NAMALWA (cell line): Measurements from ENCODE around the gene RHOJ.
"Not testable (repeated sequence)": the region's sequence is repeated elsewhere in the genome, so short reads cannot be mapped to it uniquely, and the experiment has no call there.

ENCODE experiments used
- DNase-seq: peaks from one replicate; pipeline ENCODE4 v3.0.0-alpha.2; 2015; ENCODE audit warnings: low spot score

The RHOJ gene

DNA sequence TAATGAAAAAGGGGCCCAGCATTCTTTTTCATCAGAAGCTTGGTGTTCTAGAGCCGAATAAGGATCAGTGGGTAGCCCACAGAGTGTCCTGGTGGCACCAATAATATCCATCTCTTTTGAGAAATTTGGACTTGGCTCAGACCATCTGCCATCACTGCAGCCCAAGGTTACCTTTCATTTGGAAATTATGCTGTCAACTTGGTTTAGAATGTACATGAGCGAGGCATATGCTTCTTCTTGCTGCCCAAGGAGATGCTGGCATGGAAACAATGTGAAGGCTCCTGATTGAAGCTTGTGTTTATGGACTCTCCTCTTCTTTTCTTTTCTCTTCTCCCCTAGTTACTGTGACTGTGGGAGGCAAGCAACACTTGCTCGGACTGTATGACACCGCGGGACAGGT lies 64.5 kb downstream of the RHOJ start:
- no peak for DNase-seq

DNA sequence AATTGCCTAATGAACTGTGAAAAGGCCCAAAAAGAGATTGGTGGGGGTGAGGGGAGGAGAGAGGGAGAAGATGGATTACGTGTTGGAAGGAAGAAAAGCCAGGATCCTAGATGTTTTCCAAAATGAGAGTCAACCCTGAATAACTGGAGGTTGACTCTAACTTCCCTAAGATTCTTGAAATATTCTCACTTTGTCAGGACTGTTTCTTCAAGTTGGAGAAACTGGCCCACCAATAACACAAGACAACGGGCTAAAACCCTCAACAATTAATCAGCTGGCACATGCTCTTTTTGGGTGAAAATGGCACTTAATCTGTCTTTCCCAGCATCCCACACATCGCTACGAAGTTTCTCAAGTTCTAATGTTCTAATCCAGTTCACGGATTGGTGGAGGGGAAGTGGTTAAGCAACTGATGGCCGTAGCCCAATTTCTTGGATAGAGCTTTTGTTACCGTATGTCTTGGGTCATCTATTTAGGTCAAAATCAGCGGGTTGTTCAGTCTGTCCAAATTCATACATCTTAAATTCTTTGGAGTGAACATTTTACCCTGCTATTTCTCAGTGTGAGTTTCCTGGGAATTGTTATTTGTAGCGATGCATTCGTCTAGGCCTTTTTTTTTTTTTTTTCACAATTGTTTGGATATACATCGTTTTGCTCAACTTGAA lies 65.5 kb downstream of the RHOJ start:
- no peak for DNase-seq

DNA sequence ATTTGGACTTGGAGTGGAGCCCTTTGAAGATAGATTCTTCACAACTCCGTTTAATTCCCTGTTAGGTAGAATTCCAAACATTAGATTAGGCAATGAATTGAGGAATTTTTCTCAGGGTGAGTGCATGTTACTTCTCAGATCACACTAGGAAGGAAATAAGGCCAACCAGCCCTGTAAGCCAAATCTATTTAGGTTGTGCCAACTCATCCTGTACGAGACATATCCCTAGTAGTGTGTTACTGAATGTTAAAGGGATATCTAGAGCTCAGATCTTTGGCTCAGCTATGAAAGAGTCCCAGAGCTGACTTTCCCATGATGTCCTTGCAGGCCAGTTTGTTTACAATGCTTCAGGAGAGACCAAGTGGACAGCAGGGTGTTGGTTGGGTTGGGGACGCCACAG lies 68.9 kb downstream of the RHOJ start:
- no peak for DNase-seq

DNA sequence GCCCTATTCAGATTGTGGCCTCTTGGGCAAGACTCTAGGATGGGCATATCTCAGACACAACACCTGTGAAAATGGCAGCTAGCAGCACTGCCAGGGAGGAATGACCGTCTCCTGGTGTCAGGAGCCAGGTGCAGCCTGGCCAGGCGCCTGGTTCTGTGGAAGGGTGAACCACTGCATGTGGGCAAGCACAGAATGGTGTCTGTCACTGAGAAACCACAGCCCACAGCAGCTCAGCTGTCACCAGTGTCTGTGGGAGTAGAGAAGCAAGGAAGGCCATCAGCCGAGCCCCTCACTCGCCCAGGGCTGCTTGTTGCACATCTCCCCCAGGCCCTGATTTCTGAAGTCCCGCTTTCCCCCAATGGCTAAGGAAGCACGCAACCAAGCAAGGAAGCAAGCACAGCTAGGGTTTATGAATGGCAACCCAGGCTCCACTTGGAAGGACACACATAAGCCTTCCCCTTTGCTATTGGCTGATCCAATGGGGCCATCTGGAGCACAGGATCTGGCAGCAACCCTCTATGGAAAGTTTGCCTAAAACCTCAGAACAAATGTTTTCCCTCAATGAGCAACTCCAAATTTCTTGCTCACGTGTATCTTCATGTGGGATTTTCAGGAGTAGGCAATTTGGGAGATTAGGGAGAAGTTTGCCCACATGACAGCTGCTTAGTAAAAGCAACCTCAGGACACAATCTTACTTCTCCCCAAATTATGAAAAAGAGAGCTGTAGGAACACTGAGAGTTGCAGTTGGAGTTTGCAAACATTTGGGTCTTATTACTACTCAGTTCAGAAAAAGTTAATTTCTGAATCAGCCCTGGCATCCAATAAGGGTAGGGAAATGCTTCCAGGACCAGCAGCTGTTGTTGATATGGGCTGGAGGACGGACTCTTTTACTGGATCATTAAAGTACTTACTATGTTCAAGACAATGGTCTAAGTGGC lies 69.7 kb downstream of the RHOJ start:
- DNase-seq, result no peak

DNA sequence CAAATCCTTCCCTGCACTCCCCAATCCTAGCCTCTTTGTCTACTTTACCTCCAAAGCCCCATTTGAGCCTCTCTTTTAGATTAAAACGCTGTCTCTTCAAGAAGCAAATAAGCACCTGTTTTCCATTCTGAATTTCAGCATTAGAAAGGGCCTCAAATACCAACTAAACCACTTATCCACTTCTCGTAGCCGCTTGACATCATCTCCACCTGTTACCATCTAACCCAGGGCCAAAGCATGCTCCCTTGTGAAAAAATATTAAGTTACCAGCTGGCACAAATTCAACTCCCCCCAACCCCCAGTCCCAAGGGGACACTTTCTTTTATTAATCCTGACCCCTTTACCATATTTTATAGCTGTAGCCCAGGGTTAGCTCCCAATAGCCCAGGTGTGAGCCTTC lies 71.4 kb downstream of the RHOJ start:
- DNase-seq, result no peak

DNA sequence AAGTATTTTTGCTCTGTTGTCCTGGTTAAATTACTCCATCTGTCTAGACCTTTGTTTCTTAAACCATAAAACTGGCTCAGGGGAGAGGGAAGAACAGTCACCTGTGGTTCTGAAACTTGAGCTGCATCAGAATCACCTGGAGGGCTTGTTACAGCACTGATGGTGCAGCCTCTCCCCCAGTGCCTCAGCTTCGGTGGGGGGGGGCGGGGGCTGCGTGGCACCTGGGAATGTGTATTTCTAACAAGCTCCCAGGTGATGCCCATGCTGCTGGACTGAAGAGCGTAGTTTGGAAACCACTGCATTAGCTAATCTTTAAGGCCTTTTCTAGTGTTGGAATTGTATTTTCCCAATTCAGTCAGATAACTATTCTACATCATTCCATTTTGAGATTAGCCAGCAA lies 71.8 kb downstream of the RHOJ start:
- no peak for DNase-seq

DNA sequence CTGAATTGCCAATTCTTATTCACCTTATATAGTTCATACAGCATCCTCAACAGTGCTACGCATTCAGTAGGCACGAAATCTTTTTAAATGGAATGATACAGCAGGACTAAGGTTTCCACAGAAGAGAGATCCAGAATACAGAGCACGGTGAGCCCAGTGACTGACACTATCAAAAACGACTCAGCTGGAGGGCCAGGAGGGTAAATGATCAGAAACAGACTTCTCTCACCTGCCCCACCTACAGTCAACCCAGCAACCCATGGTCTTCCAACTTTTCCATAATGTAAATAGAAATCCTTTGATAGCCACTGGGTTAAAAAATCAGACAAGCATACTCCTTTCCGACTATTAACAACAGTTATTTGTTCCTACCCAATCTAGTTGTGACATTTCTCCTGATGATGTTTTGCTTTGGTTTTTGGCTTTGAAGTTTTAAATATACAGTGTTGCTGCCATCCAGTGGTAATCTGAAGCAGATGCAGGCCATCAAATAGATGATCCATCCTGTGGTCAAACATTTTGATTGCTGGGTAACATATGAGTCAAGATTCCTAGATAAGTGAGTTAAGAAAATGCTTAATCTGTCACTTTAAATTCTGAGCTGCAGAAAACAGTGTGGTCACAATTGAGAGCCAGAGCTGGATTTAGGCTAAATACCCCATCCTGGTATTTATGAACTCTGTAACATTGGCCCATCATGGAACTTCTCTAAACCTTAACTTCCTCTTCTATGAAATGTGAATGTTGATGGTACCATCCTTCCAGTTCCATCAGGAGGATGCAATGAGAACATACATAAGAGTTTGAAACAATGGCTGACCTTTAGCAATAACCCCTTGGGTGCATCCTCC lies 72.5 kb downstream of the RHOJ start:
- DNase-seq, result peak; percentile 37

DNA sequence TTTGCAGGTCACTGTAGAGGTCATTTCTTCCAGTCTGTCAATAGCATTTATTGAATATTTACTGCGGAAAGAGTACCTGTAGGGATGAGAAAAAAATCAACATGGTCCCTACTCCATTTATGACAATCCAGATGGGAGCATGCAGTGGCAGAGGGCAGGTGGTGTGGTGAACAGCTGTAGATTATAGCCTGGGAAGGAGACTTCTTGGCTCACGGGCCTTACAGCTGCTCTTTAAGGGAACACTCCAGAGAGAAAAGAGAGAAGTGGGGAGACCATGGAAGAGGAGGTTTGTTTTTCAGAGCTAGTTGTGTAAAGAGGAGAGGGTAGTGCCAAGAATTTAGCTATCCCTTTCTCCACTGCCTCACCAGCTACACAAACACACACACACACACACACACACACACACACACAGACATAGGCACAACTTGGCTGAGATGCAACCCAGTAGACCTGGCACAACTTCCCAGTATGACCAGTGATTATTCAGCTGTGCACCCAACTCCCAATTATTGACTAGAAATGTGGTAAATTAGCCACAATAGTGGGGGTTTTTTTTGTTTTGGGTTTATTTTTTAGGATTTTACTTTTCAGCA lies 73.4 kb downstream of the RHOJ start:
- DNase-seq, result no peak

DNA sequence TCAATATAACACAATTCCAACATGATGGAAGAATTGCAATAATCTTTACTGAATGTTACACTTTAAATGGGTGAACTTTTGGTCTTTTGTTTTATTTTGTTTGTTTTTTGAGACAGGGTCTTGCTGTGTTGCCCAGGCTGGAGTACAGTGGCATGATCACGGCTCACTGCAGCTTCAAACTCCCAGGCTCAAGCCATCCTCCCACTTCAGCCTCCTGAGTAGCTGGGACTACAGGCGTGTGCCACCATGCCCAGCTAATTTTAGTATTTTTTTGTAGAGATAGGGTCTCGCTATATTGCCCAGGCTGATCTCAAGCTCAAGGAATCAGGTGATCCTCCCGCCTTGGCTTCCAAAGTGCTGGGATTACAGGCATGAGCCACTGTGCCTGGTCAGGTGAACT lies 75.7 kb downstream of the RHOJ start:
- DNase-seq, result not testable (repeated sequence)

DNA sequence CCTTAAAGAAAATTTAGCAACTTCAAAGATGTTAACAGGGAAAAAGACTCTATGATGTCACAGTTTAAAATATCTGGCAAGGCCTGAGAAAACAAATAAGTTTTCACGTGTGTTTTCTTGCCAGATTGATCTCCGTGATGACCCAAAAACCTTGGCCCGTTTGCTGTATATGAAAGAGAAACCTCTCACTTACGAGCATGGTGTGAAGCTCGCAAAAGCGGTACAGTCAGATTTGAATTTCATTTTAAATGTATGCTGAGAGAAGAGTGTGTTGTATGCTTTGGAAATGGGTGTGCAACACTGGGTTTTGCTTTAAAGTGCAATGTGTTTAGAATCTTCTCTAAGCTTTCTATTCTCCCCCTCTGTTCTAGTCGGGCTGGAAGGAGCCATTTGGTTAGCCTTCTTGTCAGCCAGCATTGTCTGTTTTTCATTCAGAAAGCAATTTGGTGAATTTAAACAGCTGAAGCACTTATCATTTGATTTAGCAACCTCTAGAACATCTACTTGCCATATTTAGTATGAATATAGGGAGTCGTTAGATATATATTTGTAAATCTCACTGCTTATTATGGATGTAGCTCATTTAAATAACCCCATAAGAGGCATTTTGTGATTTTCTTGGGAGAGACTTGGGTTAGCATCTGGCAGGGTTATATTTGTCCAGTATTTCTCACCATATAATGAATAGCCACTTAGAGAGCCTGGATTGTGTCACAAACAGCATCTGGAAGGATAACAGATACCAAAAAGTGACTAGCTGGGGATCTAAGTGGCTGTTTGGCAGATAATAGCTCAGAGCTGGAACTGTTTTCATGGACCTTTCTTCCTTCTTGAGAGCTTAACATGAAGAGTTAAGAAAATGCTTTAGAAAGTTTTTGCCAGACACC lies 79.0 kb downstream of the RHOJ start:
- DNase-seq, result no peak

DNA sequence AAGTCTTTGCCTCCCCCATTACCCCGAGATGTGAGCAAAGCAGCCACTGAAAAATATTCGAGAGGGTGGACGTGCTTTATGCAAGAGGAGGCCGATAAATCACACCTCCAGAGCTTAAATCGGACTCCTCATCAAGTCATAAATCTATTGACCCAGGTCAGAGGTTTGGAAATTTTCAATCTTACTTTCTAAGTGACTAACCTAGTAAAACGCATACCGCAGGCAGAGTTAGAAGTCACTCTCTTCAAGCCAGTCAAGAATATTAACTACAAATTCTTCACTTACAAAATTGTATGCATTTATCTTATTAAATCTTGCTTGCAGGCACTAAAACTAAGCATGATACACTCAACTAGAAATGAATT lies 79.6 kb downstream of the RHOJ start:
- DNase-seq, result no peak

DNA sequence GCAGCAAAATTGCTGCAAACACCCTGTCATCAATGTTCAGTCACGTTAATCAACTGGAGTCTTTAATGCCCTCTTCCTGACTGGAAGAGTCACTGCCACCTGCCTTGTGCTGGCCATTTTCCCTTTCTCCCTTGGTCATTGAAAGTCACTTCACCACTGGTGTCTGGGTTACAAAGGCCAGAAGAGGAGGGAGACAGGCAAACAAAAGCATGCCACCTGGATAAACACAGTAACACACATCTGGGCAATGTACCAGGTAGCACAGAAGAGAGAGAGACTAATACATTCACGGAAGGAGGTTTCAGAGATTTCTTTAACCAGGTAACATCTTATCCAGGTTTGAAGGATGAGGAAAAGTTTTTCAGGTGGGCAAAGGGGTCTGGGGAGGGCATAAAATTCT lies 81.8 kb downstream of the RHOJ start:
- DNase-seq, result no peak

DNA sequence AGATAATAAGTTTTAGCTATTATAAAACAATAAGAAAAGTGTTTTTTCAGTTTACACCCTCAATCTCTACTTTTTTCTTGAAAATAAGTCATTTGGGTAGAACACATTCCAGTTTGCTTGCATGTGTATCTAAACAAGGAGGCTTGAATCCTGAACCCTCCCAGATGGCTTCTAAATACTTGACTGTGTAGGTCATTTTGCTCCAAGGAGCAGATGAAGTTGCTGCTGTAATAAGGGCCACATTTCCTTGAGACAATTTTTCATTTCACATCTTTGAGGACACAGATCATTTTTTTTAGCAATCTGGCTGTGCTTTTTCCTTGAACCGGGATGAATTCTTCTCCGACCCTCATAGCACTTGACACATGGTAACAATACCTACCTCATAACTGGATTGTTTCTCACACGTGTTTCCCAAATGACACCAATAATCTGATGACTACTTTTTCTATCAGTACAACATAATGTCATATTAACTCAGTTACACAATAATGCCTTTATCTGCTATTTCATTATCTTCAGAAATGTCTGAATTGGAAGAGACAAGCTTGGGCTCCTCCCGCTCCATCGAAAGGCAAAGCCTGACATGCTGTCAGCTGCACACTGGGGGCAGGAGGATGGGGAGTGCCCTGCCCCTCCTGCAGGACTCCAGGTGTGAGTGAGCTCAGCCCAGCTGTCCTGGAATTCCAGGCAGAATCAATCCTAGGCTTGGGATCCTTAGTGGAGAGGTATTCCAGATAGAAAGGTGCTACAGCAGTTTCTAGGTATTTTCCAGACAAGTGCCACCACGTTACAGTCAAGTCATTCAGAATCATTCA lies 83.6 kb downstream of the RHOJ start:
- no peak for DNase-seq

DNA sequence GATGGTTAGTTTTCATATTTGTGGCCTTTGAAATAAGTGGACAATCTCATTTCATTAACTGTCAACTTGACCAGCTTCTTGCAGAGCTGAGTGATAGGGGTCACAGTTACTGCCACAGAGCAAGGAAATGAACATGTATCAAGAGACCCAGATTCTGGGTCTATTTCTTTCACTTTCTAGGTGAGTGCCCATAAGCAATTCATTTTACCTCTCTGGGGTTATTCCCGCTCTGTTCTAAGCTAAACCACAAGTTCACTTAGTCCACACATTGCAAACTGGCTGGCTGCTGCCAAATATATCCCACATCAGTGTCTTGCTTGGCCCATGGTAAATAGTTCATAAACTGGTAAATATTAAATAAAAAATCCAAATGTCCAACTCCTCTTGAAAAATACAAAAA lies 84.6 kb downstream of the RHOJ start:
- DNase-seq, result no peak

DNA sequence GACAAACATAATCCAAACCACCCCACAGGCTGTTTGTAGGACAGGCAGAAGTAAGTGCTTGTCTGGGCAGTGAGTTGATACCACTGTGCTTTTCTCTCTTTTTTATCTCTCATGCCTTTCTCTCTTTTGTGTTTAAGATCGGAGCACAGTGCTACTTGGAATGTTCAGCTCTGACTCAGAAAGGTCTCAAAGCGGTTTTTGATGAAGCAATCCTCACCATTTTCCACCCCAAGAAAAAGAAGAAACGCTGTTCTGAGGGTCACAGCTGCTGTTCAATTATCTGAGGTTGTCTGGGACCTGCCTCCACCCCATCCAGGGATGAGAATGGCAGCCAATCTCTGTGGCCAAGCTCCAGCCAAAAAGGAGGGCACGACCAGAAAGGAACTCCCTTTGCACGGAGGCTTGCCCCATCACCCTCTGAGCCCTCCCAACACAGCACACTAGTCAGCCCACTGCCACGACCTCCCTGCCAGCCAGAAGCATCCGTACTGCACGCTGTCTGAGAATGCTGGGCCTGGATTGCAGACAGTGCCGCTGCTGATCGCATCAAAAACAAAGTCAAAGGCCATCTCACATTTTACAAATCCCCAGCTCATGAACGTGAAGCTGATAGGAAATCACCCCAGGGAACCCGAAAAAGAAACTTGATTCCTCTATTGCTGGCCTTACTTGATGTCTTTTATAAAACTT lies 86.6 kb downstream of the RHOJ start:
- DNase-seq, result no peak

DNA sequence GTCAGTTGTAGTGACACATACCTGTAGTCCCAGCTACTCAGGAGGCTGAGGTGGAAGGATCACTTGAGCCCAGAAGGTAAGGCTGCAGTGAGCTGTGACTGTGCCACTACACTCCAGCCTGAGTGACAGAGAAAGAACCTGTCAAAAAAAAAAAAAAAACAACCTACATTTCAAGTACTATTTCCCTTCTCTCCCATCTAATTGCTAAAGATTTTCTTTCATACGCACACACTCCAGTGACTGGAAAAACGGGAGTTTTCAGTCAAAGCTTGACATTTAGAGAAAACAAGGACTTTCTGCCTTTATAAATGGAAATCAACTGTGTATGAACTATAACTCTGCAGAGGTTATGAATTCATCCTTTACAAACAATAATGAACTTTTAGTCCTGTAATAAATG lies 88.6 kb downstream of the RHOJ start:
- DNase-seq, result no peak

DNA sequence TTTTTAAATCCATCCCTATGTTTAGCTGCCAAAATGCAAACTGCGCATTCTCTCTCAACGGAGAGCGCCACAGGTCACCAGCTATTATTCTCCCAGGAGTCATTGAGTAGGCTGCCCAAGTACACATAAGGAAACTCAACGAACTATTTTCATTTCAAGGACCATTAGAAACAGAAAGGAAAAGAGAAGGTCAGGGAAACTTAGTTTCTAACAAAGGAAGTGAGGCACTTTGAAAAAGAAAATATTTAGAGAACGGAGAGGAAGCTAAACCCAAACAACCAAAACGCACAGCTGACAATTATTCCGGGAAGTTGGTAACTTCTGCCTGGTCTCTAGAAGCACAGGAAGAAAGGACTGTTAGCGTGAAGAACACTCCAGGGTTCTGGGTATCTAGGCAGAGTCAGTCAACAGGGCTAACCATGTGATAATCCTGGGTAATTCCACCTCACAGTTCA lies 91.0 kb downstream of the RHOJ start:
- no peak for DNase-seq

DNA sequence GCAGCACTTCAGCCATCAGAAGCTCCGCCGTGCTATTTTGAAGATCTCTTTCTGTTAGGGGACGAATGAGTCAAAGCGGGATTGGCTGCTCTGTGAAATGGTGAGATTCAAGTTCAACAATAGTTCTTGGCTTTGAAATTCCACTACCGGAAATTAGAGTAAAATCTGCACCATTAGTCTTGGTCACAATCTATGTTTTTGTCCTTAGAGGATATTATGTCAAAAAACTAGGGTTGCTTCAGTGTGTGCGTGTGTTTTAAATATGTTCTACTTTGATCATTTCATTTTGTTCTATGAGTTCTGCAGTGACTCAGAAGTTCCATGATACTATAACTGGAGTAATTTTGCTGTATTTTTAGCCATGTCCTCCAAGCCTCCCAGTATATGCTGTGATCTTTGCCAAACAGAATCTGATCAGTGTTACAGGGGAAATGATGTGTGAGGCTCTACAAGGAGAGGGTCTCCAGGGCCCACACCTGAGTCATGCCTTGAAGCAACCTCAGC lies 91.9 kb downstream of the RHOJ start:
- DNase-seq, result no peak

DNA sequence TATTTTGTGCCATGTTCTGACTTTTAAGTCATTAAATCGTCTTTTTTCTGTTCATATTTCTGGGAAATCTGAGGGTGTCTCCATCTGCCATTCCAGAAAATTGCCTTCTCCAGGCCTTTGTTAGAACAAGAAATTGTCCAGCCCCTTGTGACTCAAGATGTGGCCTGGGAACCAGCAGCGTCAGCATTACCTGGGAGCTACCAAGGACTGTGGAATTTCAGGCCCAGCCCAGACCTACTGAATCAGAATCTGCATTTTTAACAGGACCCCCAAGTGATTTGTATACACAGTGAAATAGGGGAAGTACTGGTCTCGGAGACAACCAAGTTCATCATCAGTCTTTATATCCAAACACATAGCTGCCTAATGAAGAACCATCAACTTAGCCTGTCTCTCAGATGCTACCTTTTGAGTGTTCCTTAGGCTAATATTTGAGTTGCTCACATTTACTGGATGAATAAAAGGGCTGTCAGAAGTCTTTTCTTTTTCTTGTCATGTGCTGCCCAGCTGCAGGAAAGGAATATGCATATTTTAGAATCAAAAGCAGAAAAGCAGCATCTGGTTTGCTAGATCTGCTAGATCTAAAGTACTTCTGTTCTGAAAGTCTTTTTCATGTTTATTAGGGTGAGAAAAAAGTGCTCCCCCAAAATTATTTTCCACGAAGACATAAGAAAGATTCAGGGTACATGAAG lies 93.3 kb downstream of the RHOJ start:
- no peak for DNase-seq
